CD4-positive, alpha-beta T cell treated with Interleukin-4 for 4 hours (primary cell): ENCODE measurements around the gene SH2D5.
"Not testable (repeated sequence)": the region's sequence is repeated elsewhere in the genome, so short reads cannot be mapped to it uniquely, and the experiment has no call there.

Source experiments
- DNase-seq: peaks from one replicate; pipeline ENCODE4 v3.0.0-alpha.2; 2020

Gene SH2D5

GRCh38 chr1:20727746-20728316 is 4.7 kb downstream of the SH2D5 start:
- DNase-seq = no peak

- no peak for DNase-seq
These were observed 5.4 kb downstream of the SH2D5 start for GRCh38 chr1:20726932-20727745.

- no peak for DNase-seq
These were observed 6.2 kb downstream of the SH2D5 start for GRCh38 chr1:20726118-20726911.

- DNase-seq = no peak
These were observed 7.0 kb downstream of the SH2D5 start for GRCh38 chr1:20725189-20726117.

- no peak for DNase-seq
These were observed 7.9 kb downstream of the SH2D5 start for GRCh38 chr1:20724364-20725188.

- no peak for DNase-seq
These were observed 8.8 kb downstream of the SH2D5 start for GRCh38 chr1:20723537-20724363.

GRCh38 chr1:20723159-20723536 is 9.4 kb downstream of the SH2D5 start:
- no peak for DNase-seq

GRCh38 chr1:20721117-20722061 is 11.1 kb downstream of the SH2D5 start:
- no peak for DNase-seq

- DNase-seq = no peak
These were observed 11.8 kb downstream of the SH2D5 start for GRCh38 chr1:20720631-20721091.

GRCh38 chr1:20719871-20720620 is 12.5 kb downstream of the SH2D5 start:
- no peak for DNase-seq

- DNase-seq = no peak
These were observed 13.2 kb downstream of the SH2D5 start for GRCh38 chr1:20719261-20719660.

- DNase-seq = not testable (repeated sequence)
These were observed 14.1 kb downstream of the SH2D5 start for GRCh38 chr1:20718343-20718882.

GRCh38 chr1:20717452-20718342 is 14.8 kb downstream of the SH2D5 start, which contains the start of gene KIF17:
Gene KIF17, minus strand, starts transcription at chr1:20718007. Its CDS starts 301 bp downstream, at chr1:20717706.
- peak; percentile 51 for DNase-seq

GRCh38 chr1:20716232-20716631 is 16.3 kb downstream of the SH2D5 start:
- no peak for DNase-seq

- DNase-seq = no peak
These were observed 17.1 kb downstream of the SH2D5 start for GRCh38 chr1:20715406-20715805.

GRCh38 chr1:20713440-20713839 is 19.1 kb downstream of the SH2D5 start:
- no peak for DNase-seq

GRCh38 chr1:20712215-20712577 is 20.3 kb downstream of the SH2D5 start:
- DNase-seq = no peak
